ENCODE data around the gene MYH13. TPM values are rescaled to one million over a fixed set of nuclear protein-coding genes. Genes with fewer than 3 reads are reported as not detected.

MYH13 gene
- total RNA-seq, 1 experiment from 2014 or later = not detected

GRCh38 chr17:10311131-10311530 lies 61.7 kb downstream of the MYH13 start:
- H3K27me3 Mint-ChIP-seq (ENCODE audit: low read depth) = peaks cover 8% of the 10 kb centered on the region
- H3K4me1 Mint-ChIP-seq = peaks cover 6% of the 10 kb centered on the region
- no peak overlapping the region for H3K27ac Mint-ChIP-seq
- peaks cover 25% of the 10 kb centered on the region for H3K9me3 Mint-ChIP-seq
- CTCF ChIA-PET = no interaction called here
- no peak overlapping the region for H3K4me3 Mint-ChIP-seq
- no peak for TF ChIP-seq SOX15 (CRISPR knock-in tag; IDR thresholded peaks at IDR 0.05)
- TF ChIP-seq HMGA2 (CRISPR knock-in tag; IDR thresholded peaks at IDR 0.05) = no peak
- no peak for TF ChIP-seq RELA (CRISPR knock-in tag; IDR thresholded peaks at IDR 0.05; ENCODE audit: borderline replicate concordance)
- TF ChIP-seq NR1H2 (CRISPR knock-in tag; IDR thresholded peaks at IDR 0.05) = no peak
- TF ChIP-seq ZBTB43 (CRISPR knock-in tag; IDR thresholded peaks at IDR 0.05) = no peak
- TF ChIP-seq USF2 (CRISPR knock-in tag; IDR thresholded peaks at IDR 0.05) = no peak
- TF ChIP-seq ZNF121 (CRISPR knock-in tag; IDR thresholded peaks at IDR 0.05) = no peak
- TF ChIP-seq JUN (CRISPR knock-in tag; IDR thresholded peaks at IDR 0.05) = no peak
- no peak for TF ChIP-seq TP53 (CRISPR knock-in tag; IDR thresholded peaks at IDR 0.05)
- TF ChIP-seq AFF4 (CRISPR knock-in tag; IDR thresholded peaks at IDR 0.05; ENCODE audit: borderline replicate concordance) = no peak
- no peak for TF ChIP-seq GABPB1 (CRISPR knock-in tag; IDR thresholded peaks at IDR 0.05)
- ATAC-seq (no peak), DNase-seq (ENCODE audit: low spot score) (no peak)
- POLR2A ChIA-PET = no interaction called here
- H3K36me3 Mint-ChIP-seq = peaks cover 15% of the 10 kb centered on the region

GRCh38 chr17:10309003-10309974 lies 63.5 kb downstream of the MYH13 start:
- ChIA-PET POLR2A (no interaction called here), CTCF (interaction anchor here (0.6 to 1.5 kb wide), 8 partner anchors 10 to 319 kb away, joined by 3 to 12 read pairs (median 4); no protein-coding TSS in a partner anchor)
- H3K9me3 Mint-ChIP-seq = peaks cover 28% of the 10 kb centered on the region
- peaks cover 24% of the 10 kb centered on the region for H3K4me1 Mint-ChIP-seq
- DNase-seq (ENCODE audit: low spot score) = no peak
- H3K27ac Mint-ChIP-seq = no peak overlapping the region
- H3K4me3 Mint-ChIP-seq = no peak overlapping the region
- ATAC-seq = no peak
- TF ChIP-seq TEAD4 (CRISPR knock-in tag; IDR thresholded peaks at IDR 0.05) (no peak), ZNF263 (CRISPR knock-in tag; IDR thresholded peaks at IDR 0.05; ENCODE audit: low read depth) (no peak), ARID4B (CRISPR knock-in tag; IDR thresholded peaks at IDR 0.05; ENCODE audit: borderline replicate concordance) (no peak)
- H3K36me3 Mint-ChIP-seq = peaks cover 15% of the 10 kb centered on the region
- peaks cover 8% of the 10 kb centered on the region for H3K27me3 Mint-ChIP-seq (ENCODE audit: low read depth)
